GM12874 (cell line): Measurements from ENCODE around the gene PCBP3.

Experiments used
- CTCF ChIP-seq: IDR thresholded peaks from 2 replicates; pipeline ENCODE4 v1.5.1; 2011; ENCODE audit warnings: low read depth, mild to moderate bottlenecking, control low read depth, low read length, moderate library complexity; ENCODE audit not compliant: insufficient read depth

Gene PCBP3

GRCh38 chr21:45599146-45599581 lies 44.4 kb upstream of the PCBP3 start:
- TF ChIP-seq CTCF = no peak

GRCh38 chr21:45600248-45600647 lies 43.3 kb upstream of the PCBP3 start:
- no peak for TF ChIP-seq CTCF

GRCh38 chr21:45601551-45601950 lies 42.0 kb upstream of the PCBP3 start:
- no peak for TF ChIP-seq CTCF

GRCh38 chr21:45602106-45602505 lies 41.4 kb upstream of the PCBP3 start:
- TF ChIP-seq CTCF = no peak

- TF ChIP-seq CTCF = no peak
Measured at GRCh38 chr21:45603481-45603880, 40.0 kb upstream of the PCBP3 start.

- TF ChIP-seq CTCF = no peak
Measured at GRCh38 chr21:45607021-45607908, 36.3 kb upstream of the PCBP3 start.

- TF ChIP-seq CTCF = no peak
Measured at GRCh38 chr21:45607909-45608295, 35.6 kb upstream of the PCBP3 start.
